Measurements from ENCODE around the gene ZNF234.
A peak's percentile ranks its signal among the peaks of the same experiment; 100 is the strongest.
"Not testable (repeated sequence)": the region's sequence is repeated elsewhere in the genome, so short reads cannot be mapped to it uniquely, and the experiment has no call there.

The ZNF234 gene

GRCh38 chr19:44156475-44156874 lies 15.1 kb downstream of the ZNF234 start:
- Mint-ChIP-seq H3K4me1 (ENCODE audit: low read depth) (no peaks in the 10 kb centered on the region), H3K4me3 (no peak overlapping the region), H3K9me3 (ENCODE audit: low read depth) (peaks cover 43% of the 10 kb centered on the region), H3K27me3 (no peaks in the 10 kb centered on the region), H3K36me3 (peaks cover 49% of the 10 kb centered on the region), H3K27ac (no peak overlapping the region)

- peaks cover 26% of the 10 kb centered on the region for H3K36me3 Mint-ChIP-seq
These were observed 22.4 kb downstream of the ZNF234 start for GRCh38 chr19:44163789-44164188.

GRCh38 chr19:44164327-44164672 lies 22.9 kb downstream of the ZNF234 start:
- Mint-ChIP-seq H3K4me3 (peak overlapping the region; percentile 98), H3K36me3 (peaks cover 28% of the 10 kb centered on the region), H3K27me3 (no peaks in the 10 kb centered on the region), H3K27ac (peak overlapping the region; percentile 99), H3K4me1 (ENCODE audit: low read depth) (peaks cover 33% of the 10 kb centered on the region), H3K9me3 (ENCODE audit: low read depth) (peaks cover 26% of the 10 kb centered on the region)

More at GRCh38 chr19:44163789-44164188, 22.4 kb downstream of the ZNF234 start:
- no peaks in the 10 kb centered on the region for H3K27me3 Mint-ChIP-seq
- peaks cover 26% of the 10 kb centered on the region for H3K9me3 Mint-ChIP-seq (ENCODE audit: low read depth)
- peaks cover 33% of the 10 kb centered on the region for H3K4me1 Mint-ChIP-seq (ENCODE audit: low read depth)
- H3K27ac Mint-ChIP-seq: no peak overlapping the region
- H3K4me3 Mint-ChIP-seq: no peak overlapping the region

GRCh38 chr19:44164673-44165512 lies 23.5 kb downstream of the ZNF234 start, which contains the start of gene ZNF226:
Gene ZNF226 (plus strand): TSS chr19:44165100. CDS start chr19:44170081, 4,981 bp downstream.
- Mint-ChIP-seq H3K9me3 (ENCODE audit: low read depth) (peaks cover 26% of the 10 kb centered on the region), H3K36me3 (peaks cover 34% of the 10 kb centered on the region), H3K27ac (peak within 1 kb of the TSS; percentile 99), H3K27me3 (no peaks in the 10 kb centered on the region), H3K4me1 (ENCODE audit: low read depth) (peaks cover 34% of the 10 kb centered on the region), H3K4me3 (peak within 1 kb of the TSS; percentile 98)

GRCh38 chr19:44170660-44171059 lies 29.3 kb downstream of the ZNF234 start:
- H3K27me3 Mint-ChIP-seq, H3K27ac Mint-ChIP-seq, H3K4me3 Mint-ChIP-seq: not testable (repeated sequence)
- H3K9me3 Mint-ChIP-seq (ENCODE audit: low read depth): peaks cover 40% of the 10 kb centered on the region
- peaks cover 74% of the 10 kb centered on the region for H3K36me3 Mint-ChIP-seq
- H3K4me1 Mint-ChIP-seq (ENCODE audit: low read depth): peaks cover 21% of the 10 kb centered on the region

- Mint-ChIP-seq H3K27ac (no peak overlapping the region), H3K36me3 (peaks cover 67% of the 10 kb centered on the region), H3K9me3 (ENCODE audit: low read depth) (peaks cover 54% of the 10 kb centered on the region), H3K4me1 (ENCODE audit: low read depth) (no peaks in the 10 kb centered on the region), H3K4me3 (no peak overlapping the region), H3K27me3 (no peaks in the 10 kb centered on the region)
These were observed 35.2 kb downstream of the ZNF234 start for GRCh38 chr19:44176590-44176989.

- no peaks in the 10 kb centered on the region for H3K27me3 Mint-ChIP-seq
- no peak overlapping the region for H3K27ac Mint-ChIP-seq
- H3K4me1 Mint-ChIP-seq (ENCODE audit: low read depth): no peaks in the 10 kb centered on the region
- no peak overlapping the region for H3K4me3 Mint-ChIP-seq
- peaks cover 36% of the 10 kb centered on the region for H3K36me3 Mint-ChIP-seq
- H3K9me3 Mint-ChIP-seq (ENCODE audit: low read depth): peaks cover 30% of the 10 kb centered on the region
These were observed 39.6 kb downstream of the ZNF234 start for GRCh38 chr19:44180968-44181367.

GRCh38 chr19:44182145-44182544 lies 40.8 kb downstream of the ZNF234 start:
- Mint-ChIP-seq H3K9me3 (ENCODE audit: low read depth) (peaks cover 20% of the 10 kb centered on the region), H3K4me1 (ENCODE audit: low read depth) (no peaks in the 10 kb centered on the region), H3K27me3 (no peaks in the 10 kb centered on the region), H3K4me3 (no peak overlapping the region), H3K36me3 (peaks cover 28% of the 10 kb centered on the region), H3K27ac (no peak overlapping the region)

GRCh38 chr19:44190020-44190419 lies 48.7 kb downstream of the ZNF234 start:
- no peak overlapping the region for H3K27ac Mint-ChIP-seq
- H3K27me3 Mint-ChIP-seq: no peaks in the 10 kb centered on the region
- H3K9me3 Mint-ChIP-seq (ENCODE audit: low read depth): peaks cover 34% of the 10 kb centered on the region
- H3K4me1 Mint-ChIP-seq (ENCODE audit: low read depth): no peaks in the 10 kb centered on the region
- peaks cover 49% of the 10 kb centered on the region for H3K36me3 Mint-ChIP-seq
- H3K4me3 Mint-ChIP-seq: no peak overlapping the region

GRCh38 chr19:44192127-44192526 lies 50.8 kb downstream of the ZNF234 start:
- Mint-ChIP-seq H3K36me3 (peaks cover 53% of the 10 kb centered on the region), H3K4me3 (no peak overlapping the region), H3K9me3 (ENCODE audit: low read depth) (peaks cover 47% of the 10 kb centered on the region), H3K27ac (no peak overlapping the region), H3K4me1 (ENCODE audit: low read depth) (no peaks in the 10 kb centered on the region), H3K27me3 (peaks cover 2% of the 10 kb centered on the region)

- H3K4me3 Mint-ChIP-seq: no peak overlapping the region
- peaks cover 30% of the 10 kb centered on the region for H3K9me3 Mint-ChIP-seq (ENCODE audit: low read depth)
- no peaks in the 10 kb centered on the region for H3K4me1 Mint-ChIP-seq (ENCODE audit: low read depth)
- peaks cover 36% of the 10 kb centered on the region for H3K36me3 Mint-ChIP-seq
- no peak overlapping the region for H3K27ac Mint-ChIP-seq
- H3K27me3 Mint-ChIP-seq: peaks cover 2% of the 10 kb centered on the region
These were observed 55.4 kb downstream of the ZNF234 start for GRCh38 chr19:44196772-44197171.

GRCh38 chr19:44202470-44202869 lies 61.1 kb downstream of the ZNF234 start:
- H3K36me3 Mint-ChIP-seq: peaks cover 24% of the 10 kb centered on the region
- H3K4me3 Mint-ChIP-seq: no peak overlapping the region
- H3K27ac Mint-ChIP-seq: no peak overlapping the region
- H3K27me3 Mint-ChIP-seq: peaks cover 9% of the 10 kb centered on the region
- H3K4me1 Mint-ChIP-seq (ENCODE audit: low read depth): peaks cover 4% of the 10 kb centered on the region
- peaks cover 15% of the 10 kb centered on the region for H3K9me3 Mint-ChIP-seq (ENCODE audit: low read depth)

- H3K4me1 Mint-ChIP-seq (ENCODE audit: low read depth): peaks cover 7% of the 10 kb centered on the region
- H3K36me3 Mint-ChIP-seq: peaks cover 23% of the 10 kb centered on the region
- no peak overlapping the region for H3K4me3 Mint-ChIP-seq
- peaks cover 15% of the 10 kb centered on the region for H3K9me3 Mint-ChIP-seq (ENCODE audit: low read depth)
- no peak overlapping the region for H3K27ac Mint-ChIP-seq
- H3K27me3 Mint-ChIP-seq: peaks cover 9% of the 10 kb centered on the region
These were observed 61.6 kb downstream of the ZNF234 start for GRCh38 chr19:44202974-44203373.

- peaks cover 23% of the 10 kb centered on the region for H3K36me3 Mint-ChIP-seq
- not testable (repeated sequence) for H3K4me1 Mint-ChIP-seq (ENCODE audit: low read depth); H3K4me3 Mint-ChIP-seq; H3K27ac Mint-ChIP-seq; H3K27me3 Mint-ChIP-seq
- peaks cover 15% of the 10 kb centered on the region for H3K9me3 Mint-ChIP-seq (ENCODE audit: low read depth)
These were observed 62.5 kb downstream of the ZNF234 start for GRCh38 chr19:44203877-44204276.

GRCh38 chr19:44204772-44205171 lies 63.4 kb downstream of the ZNF234 start:
- Mint-ChIP-seq H3K27me3 (peaks cover 9% of the 10 kb centered on the region), H3K36me3 (peaks cover 19% of the 10 kb centered on the region), H3K9me3 (ENCODE audit: low read depth) (peaks cover 15% of the 10 kb centered on the region), H3K27ac (no peak overlapping the region), H3K4me1 (ENCODE audit: low read depth) (peaks cover 9% of the 10 kb centered on the region), H3K4me3 (no peak overlapping the region)
